ENCODE results near the gene HACL1.

Gene HACL1

GRCh38 chr3:15601399-15602145, at the start of gene HACL1, which contains the start of gene BTD:
HACL1 (minus strand) TSS chr3:15601569; CDS start chr3:15601463, 106 bp downstream.
BTD (plus strand) TSS chr3:15601745; CDS start chr3:15635440, 33,695 bp downstream.
- TF ChIP-seq CTCF (IDR thresholded peaks at IDR 0.05; ENCODE audit: low read depth, low read length) = no peak
- H3K4me3 ChIP-seq (ENCODE audit: low read depth, low read length) = peak within 1 kb of the TSS; percentile 99

DNA sequence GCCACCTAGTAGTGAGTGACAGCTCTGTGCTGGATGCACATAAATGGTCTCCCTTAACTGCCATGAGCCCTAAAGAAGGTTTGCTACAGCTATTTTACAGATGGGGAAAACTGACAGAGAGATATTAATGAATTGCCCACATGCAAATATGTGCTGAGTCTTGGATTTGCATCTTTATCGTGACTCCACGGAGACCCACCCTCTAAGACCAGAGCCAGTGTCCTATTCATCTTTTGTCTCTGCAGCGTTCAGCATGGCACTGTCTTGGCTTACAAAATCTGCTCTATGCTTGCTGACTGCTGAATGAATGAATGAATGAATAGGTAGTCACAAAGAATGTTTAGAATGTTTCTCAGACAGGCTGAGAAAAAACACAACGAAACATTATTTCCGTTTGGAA, 48.5 kb upstream of the HACL1 start:
- TF ChIP-seq CTCF (IDR thresholded peaks at IDR 0.05; ENCODE audit: low read depth, low read length) = no peak
- no peak overlapping the region for H3K4me3 ChIP-seq (ENCODE audit: low read depth, low read length)

DNA sequence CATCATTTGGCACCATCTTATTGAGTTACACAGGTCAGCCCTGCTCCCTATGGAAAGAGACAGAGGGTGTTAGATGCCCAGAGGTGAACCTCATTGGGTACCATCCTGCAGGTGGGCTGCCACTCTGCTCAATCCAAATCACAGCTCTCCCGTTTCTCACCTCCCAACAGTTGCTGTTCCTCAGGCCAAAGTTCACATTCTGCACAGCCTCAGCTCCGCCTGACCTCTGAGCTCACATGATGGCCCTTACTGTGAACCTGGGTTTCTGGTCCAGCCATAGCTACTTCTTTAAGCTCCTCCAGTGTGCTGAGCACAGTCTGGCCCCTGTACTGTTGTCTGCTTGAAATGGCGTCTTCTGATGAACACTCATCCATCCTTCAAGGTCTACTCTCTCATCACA, 48.0 kb upstream of the HACL1 start:
- H3K4me3 ChIP-seq (ENCODE audit: low read depth, low read length) = no peak overlapping the region
- no peak for TF ChIP-seq CTCF (IDR thresholded peaks at IDR 0.05; ENCODE audit: low read depth, low read length)

DNA sequence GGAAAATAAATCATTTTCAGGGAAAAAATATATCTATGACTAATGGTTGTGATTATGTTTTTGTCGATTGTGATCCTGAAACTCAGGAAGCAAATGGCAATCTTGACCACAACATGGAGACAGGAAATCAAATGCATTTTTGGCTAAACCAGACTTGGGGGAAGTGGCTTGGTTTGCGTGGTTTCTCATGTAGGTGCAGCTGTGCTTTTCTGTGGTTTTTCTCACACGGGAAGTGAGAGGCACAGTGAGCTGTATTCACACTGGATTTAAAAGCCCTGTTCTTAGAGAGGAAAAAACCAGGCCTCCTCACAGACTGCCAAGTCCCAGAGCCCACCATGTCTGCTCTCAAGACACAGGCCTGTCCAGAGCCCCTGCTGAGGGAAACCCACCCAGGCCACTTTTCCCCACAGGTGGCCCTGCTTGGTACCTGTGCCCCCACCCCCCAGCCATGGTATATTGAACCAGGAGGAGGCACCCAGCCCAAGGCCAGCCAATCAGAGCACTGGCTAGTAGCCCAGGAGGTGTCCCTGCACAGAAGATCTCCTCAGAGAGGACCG, 46.3 kb upstream of the HACL1 start:
- peak overlapping the region; percentile 47 for H3K4me3 ChIP-seq (ENCODE audit: low read depth, low read length)
- TF ChIP-seq CTCF (IDR thresholded peaks at IDR 0.05; ENCODE audit: low read depth, low read length) = no peak

GRCh38 chr3:15646851-15647511, 45.6 kb upstream of the HACL1 start:
- H3K4me3 ChIP-seq (ENCODE audit: low read depth, low read length) = peak overlapping the region; percentile 47
- no peak for TF ChIP-seq CTCF (IDR thresholded peaks at IDR 0.05; ENCODE audit: low read depth, low read length)

DNA sequence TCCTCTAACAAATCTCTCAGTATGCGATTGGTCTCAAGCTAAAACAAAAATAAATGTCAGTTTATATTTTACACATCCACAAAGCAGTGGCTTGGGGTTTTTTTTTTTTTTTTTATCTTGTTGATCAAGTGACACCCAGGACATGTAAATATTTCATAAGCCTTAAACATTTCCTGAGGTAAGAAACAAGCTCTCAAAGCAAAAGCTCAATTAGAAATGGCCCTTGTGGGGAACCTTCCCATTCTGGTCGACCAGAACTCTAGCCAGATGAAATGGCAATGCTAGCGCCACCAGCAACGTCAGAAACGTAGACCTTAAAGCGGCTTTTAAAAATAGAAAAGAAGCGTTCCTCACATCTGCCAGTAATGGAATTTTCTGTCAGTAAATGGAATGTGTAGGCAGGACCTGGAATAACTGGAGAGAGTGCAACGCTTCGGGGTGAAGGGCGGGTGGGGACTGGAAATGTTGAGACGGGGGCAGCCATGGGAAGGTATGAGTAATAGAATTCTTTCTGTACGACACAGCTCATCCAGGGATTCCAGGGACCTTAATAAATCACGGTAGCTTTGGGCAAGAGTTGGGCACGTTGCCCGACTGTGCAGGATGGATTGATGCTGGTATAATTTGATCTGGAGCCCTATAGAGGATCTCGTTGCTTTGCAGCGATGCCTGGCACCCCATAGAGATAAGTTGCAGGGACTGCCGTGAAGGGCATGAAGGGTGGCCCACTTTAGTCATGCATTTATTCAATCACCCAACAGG, 44.6 kb upstream of the HACL1 start:
- H3K4me3 ChIP-seq (ENCODE audit: low read depth, low read length) = 0 out of 2 replicates have a peak overlapping the region, but pooled peaks have one; percentile 8
- no peak for TF ChIP-seq CTCF (IDR thresholded peaks at IDR 0.05; ENCODE audit: low read depth, low read length)
